ENCODE data around the gene SYT3. TPM values are rescaled to one million over a fixed set of nuclear protein-coding genes. Genes with fewer than 3 reads are reported as not detected.
"Not testable (repeated sequence)": the region's sequence is repeated elsewhere in the genome, so short reads cannot be mapped to it uniquely, and the experiment has no call there.

Gene SYT3
- total RNA-seq, 1 donor = not detected

DNA sequence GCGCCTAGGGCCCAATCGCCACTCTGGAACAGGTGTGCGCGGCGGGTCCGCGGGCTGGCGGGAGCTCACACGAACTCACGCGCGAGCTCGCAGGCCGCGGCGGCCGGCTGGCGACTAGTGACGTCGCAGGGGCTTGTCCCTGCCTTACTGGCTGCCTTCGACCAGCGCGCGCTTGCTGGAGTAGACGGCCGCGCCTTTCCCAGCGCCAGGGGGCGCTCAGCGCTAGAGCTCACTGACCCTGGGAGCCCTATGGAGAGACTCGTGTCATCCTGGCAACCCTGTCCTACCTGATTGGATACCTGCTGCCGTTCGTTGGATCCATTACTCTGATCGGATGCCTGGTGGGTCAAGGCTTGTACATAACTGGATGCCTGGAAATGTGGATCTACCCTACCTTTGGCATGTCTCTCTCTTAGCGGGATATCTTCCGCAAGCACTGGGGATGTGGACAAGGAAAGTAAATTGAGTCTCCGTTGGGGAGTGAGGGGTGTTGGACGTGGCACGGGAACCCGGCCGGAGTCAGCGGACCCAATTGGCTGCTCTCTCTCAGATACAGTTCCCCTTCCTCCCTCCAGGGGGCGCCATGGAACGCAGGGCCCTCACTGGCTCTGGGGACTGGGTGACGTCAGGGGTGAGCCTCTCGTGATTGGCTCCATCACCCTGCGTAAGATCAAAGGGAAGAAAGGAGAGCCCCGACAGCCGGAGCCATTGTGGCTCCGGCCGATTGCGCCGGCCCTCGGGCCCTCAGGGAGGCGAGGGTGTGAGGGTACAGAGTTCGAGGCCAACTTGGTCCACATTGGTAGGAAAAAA is 35.2 kb downstream of the SYT3 start:
- H3K4me1 ChIP-seq (ENCODE audit: insufficient read depth, low read length); H3K9me3 ChIP-seq (ENCODE audit: low read depth, low read length); H3K4me3 ChIP-seq (ENCODE audit: low read length); H3K27me3 ChIP-seq (ENCODE audit: insufficient read depth, low read length): not testable (repeated sequence)

DNA sequence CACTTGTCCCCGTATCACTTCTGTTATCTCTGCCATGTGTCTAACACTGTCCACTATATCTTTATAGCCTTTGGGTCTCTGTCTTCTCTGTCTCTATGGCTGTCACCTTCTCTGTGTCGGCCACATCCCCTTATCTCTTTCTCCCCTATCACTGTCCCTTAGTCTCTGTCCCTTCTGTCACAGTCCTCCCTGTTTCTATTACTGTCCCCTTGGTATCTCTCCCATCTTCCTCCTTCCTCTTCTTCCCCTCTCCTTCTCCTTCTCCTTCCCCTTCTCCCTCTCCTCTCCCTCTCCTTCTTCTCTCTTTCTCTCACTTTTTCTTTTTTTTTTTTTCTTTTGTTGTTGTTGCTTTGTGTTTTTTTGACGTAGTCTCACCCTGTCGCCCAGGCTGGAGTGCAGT is 36.7 kb downstream of the SYT3 start:
- Histone ChIP-seq H3K27me3 (ENCODE audit: insufficient read depth, low read length) (peaks cover 4% of the 10 kb centered on the region), H3K4me3 (ENCODE audit: low read length) (no peak overlapping the region), H3K4me1 (ENCODE audit: insufficient read depth, low read length) (peaks cover 5% of the 10 kb centered on the region), H3K9me3 (ENCODE audit: low read depth, low read length) (no peaks in the 10 kb centered on the region)

DNA sequence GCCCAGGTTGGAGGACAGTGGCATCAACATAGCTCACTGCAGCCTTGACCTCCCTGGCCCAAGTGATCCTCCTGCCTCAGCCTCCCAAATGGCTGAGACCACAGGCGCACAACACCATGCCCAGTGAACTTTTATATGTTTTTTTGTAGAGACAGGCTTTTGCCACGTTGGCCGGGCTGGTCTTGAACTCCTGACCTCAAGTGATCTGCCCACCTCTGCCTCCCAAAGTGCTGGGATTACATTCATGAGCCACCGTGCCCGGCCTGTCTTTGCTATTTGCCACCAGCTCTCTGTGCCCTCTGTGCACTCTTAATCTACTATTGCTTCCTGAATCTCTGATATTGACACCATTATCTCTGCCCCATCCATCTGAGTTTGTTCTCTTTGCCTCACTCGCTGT is 37.2 kb downstream of the SYT3 start:
- no peaks in the 10 kb centered on the region for H3K9me3 ChIP-seq (ENCODE audit: low read depth, low read length)
- H3K27me3 ChIP-seq (ENCODE audit: insufficient read depth, low read length) = peaks cover 4% of the 10 kb centered on the region
- H3K4me1 ChIP-seq (ENCODE audit: insufficient read depth, low read length) = peaks cover 1% of the 10 kb centered on the region
- H3K4me3 ChIP-seq (ENCODE audit: low read length) = no peak overlapping the region

DNA sequence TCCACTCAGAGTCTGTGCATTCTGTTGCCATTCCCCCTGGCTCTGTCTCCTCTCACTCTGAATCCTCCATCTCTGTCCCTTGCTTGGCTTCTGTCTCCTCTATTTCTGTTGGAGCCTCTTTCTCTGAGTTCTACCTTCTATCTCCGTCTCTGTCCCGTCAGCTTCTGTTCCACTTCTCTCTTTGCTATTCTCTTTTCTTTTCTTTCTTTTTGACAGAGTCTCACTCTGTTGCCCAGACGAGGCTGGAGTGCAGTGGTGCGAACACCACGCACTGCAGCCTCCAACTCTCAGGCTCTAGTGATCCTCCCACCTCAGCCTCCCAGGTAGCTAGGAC is 37.6 kb downstream of the SYT3 start:
- peaks cover 4% of the 10 kb centered on the region for H3K27me3 ChIP-seq (ENCODE audit: insufficient read depth, low read length)

GRCh38 chr19:50601407-50602088 is 38.1 kb downstream of the SYT3 start:
- H3K27me3 ChIP-seq (ENCODE audit: insufficient read depth, low read length) = peaks cover 4% of the 10 kb centered on the region
- no peak overlapping the region for H3K4me3 ChIP-seq (ENCODE audit: low read length)
- H3K9me3 ChIP-seq (ENCODE audit: low read depth, low read length) = no peaks in the 10 kb centered on the region
- no peaks in the 10 kb centered on the region for H3K4me1 ChIP-seq (ENCODE audit: insufficient read depth, low read length)

More for the DNA sequence above, 37.6 kb downstream of the SYT3 start:
- Histone ChIP-seq H3K4me3 (ENCODE audit: low read length) (no peak overlapping the region), H3K9me3 (ENCODE audit: low read depth, low read length) (no peaks in the 10 kb centered on the region), H3K4me1 (ENCODE audit: insufficient read depth, low read length) (no peaks in the 10 kb centered on the region)

DNA sequence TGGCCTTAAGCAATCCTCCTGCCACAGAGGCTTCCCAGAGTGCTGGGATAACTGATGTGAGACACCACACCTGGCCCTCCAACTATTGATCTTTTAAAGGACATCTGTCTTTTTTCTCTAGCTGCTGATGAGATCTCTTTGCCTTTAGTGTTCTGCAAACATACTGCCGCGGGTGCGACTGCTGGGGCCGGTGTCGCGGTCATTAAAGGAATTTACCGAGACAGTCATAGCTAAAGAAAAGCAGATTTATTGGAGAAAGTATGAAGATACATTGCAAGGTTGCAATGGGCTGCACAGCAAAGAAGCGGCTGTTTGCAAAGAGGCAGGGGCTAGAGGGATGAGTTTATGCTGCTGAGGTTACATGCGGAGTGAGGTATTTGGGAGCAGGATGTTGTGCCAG is 40.3 kb downstream of the SYT3 start:
- Histone ChIP-seq H3K27me3 (ENCODE audit: insufficient read depth, low read length) (peaks cover 4% of the 10 kb centered on the region), H3K4me1 (ENCODE audit: insufficient read depth, low read length) (no peaks in the 10 kb centered on the region), H3K9me3 (ENCODE audit: low read depth, low read length) (no peaks in the 10 kb centered on the region), H3K4me3 (ENCODE audit: low read length) (no peak overlapping the region)

GRCh38 chr19:50590191-50590590 is 49.5 kb downstream of the SYT3 start:
- Histone ChIP-seq H3K9me3 (ENCODE audit: low read depth, low read length) (no peaks in the 10 kb centered on the region), H3K4me1 (ENCODE audit: insufficient read depth, low read length) (no peaks in the 10 kb centered on the region), H3K27me3 (ENCODE audit: insufficient read depth, low read length) (no peaks in the 10 kb centered on the region), H3K4me3 (ENCODE audit: low read length) (no peak overlapping the region)

DNA sequence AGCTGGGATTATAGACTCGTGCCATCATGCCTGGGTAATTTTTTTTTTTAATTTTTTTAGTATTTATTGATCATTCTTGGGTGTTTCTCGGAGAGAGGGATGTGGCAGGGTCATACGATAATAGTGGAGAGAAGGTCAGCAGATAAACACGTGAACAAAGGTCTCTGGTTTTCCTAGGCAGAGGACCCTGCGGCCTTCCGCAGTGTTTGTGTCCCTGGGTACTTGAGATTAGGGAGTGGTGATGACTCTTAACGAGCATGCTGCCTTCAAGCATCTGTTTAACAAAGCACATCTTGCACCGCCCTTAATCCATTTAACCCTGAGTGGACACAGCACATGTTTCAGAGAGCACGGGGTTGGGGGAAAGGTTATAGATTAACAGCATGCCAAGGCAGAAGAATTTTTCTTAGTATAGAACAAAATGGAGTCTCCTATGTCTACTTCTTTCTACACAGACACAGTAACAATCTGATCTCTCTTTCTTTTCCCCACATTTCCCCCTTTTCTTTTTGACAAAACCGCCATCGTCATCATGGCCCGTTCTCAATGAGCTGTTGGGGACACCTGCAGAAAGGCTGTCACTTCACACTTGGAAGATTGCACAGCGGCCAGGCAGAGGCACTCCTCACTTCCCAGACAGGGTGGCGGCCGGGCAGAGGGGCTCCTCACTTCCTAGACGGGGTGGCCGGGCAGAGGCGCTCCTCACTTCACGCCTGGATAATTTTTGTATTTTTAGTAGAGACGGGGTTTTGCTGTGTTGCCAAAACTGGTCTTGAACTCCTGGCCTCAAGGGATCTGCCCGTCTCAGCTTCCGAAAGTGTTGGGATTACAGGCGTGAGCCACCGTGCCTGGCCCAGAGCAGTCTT is 57.7 kb downstream of the SYT3 start:
- H3K4me1 ChIP-seq (ENCODE audit: insufficient read depth, low read length); H3K4me3 ChIP-seq (ENCODE audit: low read length); H3K27me3 ChIP-seq (ENCODE audit: insufficient read depth, low read length); H3K9me3 ChIP-seq (ENCODE audit: low read depth, low read length): not testable (repeated sequence)

GRCh38 chr19:50580970-50581634 is 58.6 kb downstream of the SYT3 start:
- Histone ChIP-seq H3K27me3 (ENCODE audit: insufficient read depth, low read length) (no peaks in the 10 kb centered on the region), H3K9me3 (ENCODE audit: low read depth, low read length) (no peaks in the 10 kb centered on the region), H3K4me1 (ENCODE audit: insufficient read depth, low read length) (no peaks in the 10 kb centered on the region), H3K4me3 (ENCODE audit: low read length) (no peak overlapping the region)

GRCh38 chr19:50580240-50580639 is 59.4 kb downstream of the SYT3 start:
- Histone ChIP-seq H3K4me3 (ENCODE audit: low read length) (no peak overlapping the region), H3K4me1 (ENCODE audit: insufficient read depth, low read length) (no peaks in the 10 kb centered on the region), H3K27me3 (ENCODE audit: insufficient read depth, low read length) (no peaks in the 10 kb centered on the region), H3K9me3 (ENCODE audit: low read depth, low read length) (no peaks in the 10 kb centered on the region)

GRCh38 chr19:50576769-50577168 is 62.9 kb downstream of the SYT3 start:
- H3K4me3 ChIP-seq (ENCODE audit: low read length); H3K4me1 ChIP-seq (ENCODE audit: insufficient read depth, low read length); H3K27me3 ChIP-seq (ENCODE audit: insufficient read depth, low read length); H3K9me3 ChIP-seq (ENCODE audit: low read depth, low read length): not testable (repeated sequence)

DNA sequence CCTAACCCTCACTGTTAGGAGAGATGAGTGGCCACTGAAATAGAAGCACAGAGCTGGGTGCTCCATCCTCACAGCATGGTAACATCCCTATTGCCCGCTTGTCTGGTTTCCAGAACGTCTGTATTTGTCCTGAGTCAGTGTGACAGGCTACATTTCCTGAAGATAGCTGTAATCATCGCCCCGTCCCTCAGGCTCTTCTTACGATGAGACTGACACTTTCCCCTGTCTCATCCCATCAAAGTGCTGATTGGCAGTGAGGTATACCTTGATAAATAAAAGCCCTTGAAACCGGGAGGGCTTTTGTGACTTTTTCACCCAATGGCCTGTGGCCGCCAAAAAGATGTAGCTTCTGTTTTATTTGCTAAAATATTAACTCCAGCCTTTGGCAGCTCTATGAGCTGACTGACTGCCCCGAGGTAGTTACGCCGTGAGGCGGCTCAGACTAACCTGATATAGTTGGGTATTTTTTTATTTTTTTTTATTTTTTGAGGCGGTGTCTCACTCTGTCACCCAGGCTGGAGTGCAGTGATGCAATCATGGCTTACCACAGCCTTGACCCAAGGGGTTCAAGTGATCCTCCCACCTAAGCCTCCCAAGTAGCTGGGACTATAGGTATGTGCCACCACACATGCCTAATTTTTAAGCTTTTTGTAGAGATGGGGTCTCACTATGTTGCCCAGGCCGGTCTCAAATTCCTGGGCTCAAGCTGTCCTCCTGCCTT is 65.8 kb downstream of the SYT3 start:
- no peak overlapping the region for H3K4me3 ChIP-seq (ENCODE audit: low read length)
- no peaks in the 10 kb centered on the region for H3K9me3 ChIP-seq (ENCODE audit: low read depth, low read length)
- H3K27me3 ChIP-seq (ENCODE audit: insufficient read depth, low read length) = no peaks in the 10 kb centered on the region
- H3K4me1 ChIP-seq (ENCODE audit: insufficient read depth, low read length) = no peaks in the 10 kb centered on the region
